ENCODE measurements around the gene ARRDC3.
"Not testable (repeated sequence)": the region's sequence is repeated elsewhere in the genome, so short reads cannot be mapped to it uniquely, and the experiment has no call there.

The ARRDC3 gene

GRCh38 chr5:91386120-91386519 is 3.0 kb upstream of the ARRDC3 start:
- TF ChIP-seq SPI1 (IDR thresholded peaks at IDR 0.05; ENCODE audit: low read depth, low read length) = no peak
- FAIRE-seq = no peak
- DNase-seq (ENCODE audit: insufficient read length, low spot score) = no peak

GRCh38 chr5:91385596-91385995 is 2.5 kb upstream of the ARRDC3 start:
- DNase-seq (ENCODE audit: insufficient read length, low spot score); FAIRE-seq: not testable (repeated sequence)

- peak; percentile 85 for FAIRE-seq
Observed at GRCh38 chr5:91384671-91385430, 1.7 kb upstream of the ARRDC3 start.

GRCh38 chr5:91383956-91384300 is 811 bp upstream of the ARRDC3 start:
- TF ChIP-seq POLR2A (IDR thresholded peaks at IDR 0.05; ENCODE audit: low read depth, low read length) = no peak
- no peak for DNase-seq (ENCODE audit: insufficient read length, low spot score)
- no peak for FAIRE-seq

More at GRCh38 chr5:91384671-91385430, 1.7 kb upstream of the ARRDC3 start:
- TF ChIP-seq POU2F2 (IDR thresholded peaks at IDR 0.05; ENCODE audit: low read depth, low read length) (peak; percentile 44; the same call in 1 of the 2 replicates), PAX5 (IDR thresholded peaks at IDR 0.05; ENCODE audit: insufficient read depth, low read length, severe bottlenecking) (no peak), TAF1 (IDR thresholded peaks at IDR 0.05; ENCODE audit: low read depth, low read length) (no peak), SPI1 (IDR thresholded peaks at IDR 0.05; ENCODE audit: low read depth, low read length) (no peak), POLR2A (IDR thresholded peaks at IDR 0.05; ENCODE audit: low read depth, low read length) (no peak), POLR2AphosphoS5 (IDR thresholded peaks at IDR 0.05; ENCODE audit: low read depth, low read length) (no peak)
- DNase-seq (ENCODE audit: insufficient read length, low spot score) = peak; percentile 23

- peak; percentile 77 for FAIRE-seq
- DNase-seq (ENCODE audit: insufficient read length, low spot score) = no peak
- TF ChIP-seq SPI1 (IDR thresholded peaks at IDR 0.05; ENCODE audit: low read depth, low read length) = no peak
- TF ChIP-seq POU2F2 (IDR thresholded peaks at IDR 0.05; ENCODE audit: low read depth, low read length) = no peak
- no peak for TF ChIP-seq POLR2A (IDR thresholded peaks at IDR 0.05; ENCODE audit: low read depth, low read length)
- TF ChIP-seq TAF1 (IDR thresholded peaks at IDR 0.05; ENCODE audit: low read depth, low read length) = no peak
- no peak for TF ChIP-seq POLR2AphosphoS5 (IDR thresholded peaks at IDR 0.05; ENCODE audit: low read depth, low read length)
- TF ChIP-seq PAX5 (IDR thresholded peaks at IDR 0.05; ENCODE audit: insufficient read depth, low read length, severe bottlenecking) = no peak
Observed at GRCh38 chr5:91382530-91383026, 539 bp downstream of the ARRDC3 start.

GRCh38 chr5:91381774-91382359 is 1.2 kb downstream of the ARRDC3 start:
- peak; percentile 72 for FAIRE-seq
- DNase-seq (ENCODE audit: insufficient read length, low spot score) = no peak
- TF ChIP-seq TAF1 (IDR thresholded peaks at IDR 0.05; ENCODE audit: low read depth, low read length) = peak; percentile 21; the same call in 1 of the 2 replicates
- no peak for TF ChIP-seq POLR2AphosphoS5 (IDR thresholded peaks at IDR 0.05; ENCODE audit: low read depth, low read length)
- TF ChIP-seq POLR2A (IDR thresholded peaks at IDR 0.05; ENCODE audit: low read depth, low read length) = peak; percentile 13; the same call in 1 of the 2 replicates
- no peak for TF ChIP-seq PAX5 (IDR thresholded peaks at IDR 0.05; ENCODE audit: insufficient read depth, low read length, severe bottlenecking)
- TF ChIP-seq SPI1 (IDR thresholded peaks at IDR 0.05; ENCODE audit: low read depth, low read length) = no peak
- no peak for TF ChIP-seq POU2F2 (IDR thresholded peaks at IDR 0.05; ENCODE audit: low read depth, low read length)

GRCh38 chr5:91381239-91381773 is 1.8 kb downstream of the ARRDC3 start:
- FAIRE-seq = no peak
- TF ChIP-seq POU2F2 (IDR thresholded peaks at IDR 0.05; ENCODE audit: low read depth, low read length) (no peak), POLR2A (IDR thresholded peaks at IDR 0.05; ENCODE audit: low read depth, low read length) (no peak), POLR2AphosphoS5 (IDR thresholded peaks at IDR 0.05; ENCODE audit: low read depth, low read length) (no peak), SPI1 (IDR thresholded peaks at IDR 0.05; ENCODE audit: low read depth, low read length) (no peak), PAX5 (IDR thresholded peaks at IDR 0.05; ENCODE audit: insufficient read depth, low read length, severe bottlenecking) (no peak), TAF1 (IDR thresholded peaks at IDR 0.05; ENCODE audit: low read depth, low read length) (no peak)
- no peak for DNase-seq (ENCODE audit: insufficient read length, low spot score)

- FAIRE-seq = no peak
- no peak for TF ChIP-seq SPI1 (IDR thresholded peaks at IDR 0.05; ENCODE audit: low read depth, low read length)
- TF ChIP-seq POLR2A (IDR thresholded peaks at IDR 0.05; ENCODE audit: low read depth, low read length) = peak; percentile 34
- TF ChIP-seq TAF1 (IDR thresholded peaks at IDR 0.05; ENCODE audit: low read depth, low read length) = peak; percentile 52; the same call in 1 of the 2 replicates
- peak; percentile 14; the same call in 1 of the 2 replicates for TF ChIP-seq POU2F2 (IDR thresholded peaks at IDR 0.05; ENCODE audit: low read depth, low read length)
- peak; percentile 51; the same call in 1 of the 2 replicates for TF ChIP-seq POLR2AphosphoS5 (IDR thresholded peaks at IDR 0.05; ENCODE audit: low read depth, low read length)
- no peak for TF ChIP-seq PAX5 (IDR thresholded peaks at IDR 0.05; ENCODE audit: insufficient read depth, low read length, severe bottlenecking)
- peak; percentile 50 for DNase-seq (ENCODE audit: insufficient read length, low spot score)
Observed at GRCh38 chr5:91380491-91381238, 2.5 kb downstream of the ARRDC3 start.

- TF ChIP-seq POLR2A (IDR thresholded peaks at IDR 0.05; ENCODE audit: low read depth, low read length) (peak; percentile 38), SPI1 (IDR thresholded peaks at IDR 0.05; ENCODE audit: low read depth, low read length) (peak; percentile 69), PAX5 (IDR thresholded peaks at IDR 0.05; ENCODE audit: insufficient read depth, low read length, severe bottlenecking) (no peak), POU2F2 (IDR thresholded peaks at IDR 0.05; ENCODE audit: low read depth, low read length) (no peak), TAF1 (IDR thresholded peaks at IDR 0.05; ENCODE audit: low read depth, low read length) (peak; percentile 18; the same call in 1 of the 2 replicates), POLR2AphosphoS5 (IDR thresholded peaks at IDR 0.05; ENCODE audit: low read depth, low read length) (no peak)
- DNase-seq (ENCODE audit: insufficient read length, low spot score) (peak; percentile 53), FAIRE-seq (peak; percentile 98)
Observed at GRCh38 chr5:91379914-91380490, 3.1 kb downstream of the ARRDC3 start.

Measured in GM12891 (cell line).